IMR-90 (cell line): ENCODE measurements around the gene CFAP221. TPM values are rescaled to one million over a fixed set of nuclear protein-coding genes. Genes with fewer than 3 reads are reported as not detected.

Experiments used
- ATAC-seq: fragments of 200-7000 bp; cut with Tn5 transposase; 2 replicates; pipeline ENCODE4 v1.9.1; 2020; ENCODE audit warnings: low read depth, mild to moderate bottlenecking, moderate library complexity
- BruUV-seq: library from RNA; stranded (reverse); fragments of 400-500 nt; replicated peaks from 2 replicates; lab custom pipeline; 2021; lab: Mats Ljungman, UMichigan
- CTCF ChIA-PET: fragments of 300-600 bp; formaldehyde crosslinking; extraction: SDS; loops from one replicate; lab custom pipeline; 2021; ENCODE audit warnings: antibody characterized with exemption; lab: Yijun Ruan, JAX
- POLR2A ChIA-PET: fragments of 300-600 bp; sonication (Branson Sonifier 250); formaldehyde crosslinking; loops from one replicate; lab custom pipeline; 2022; ENCODE audit warnings: antibody characterized with exemption; ENCODE audit not compliant: unreplicated experiment; lab: Charles Lee
- DNase-seq: peaks from one replicate; pipeline ENCODE4 v3.0.0; 2013
- H2AFZ ChIP-seq: replicated peaks from 2 replicates; pipeline ENCODE3; 2013; ENCODE audit warnings: low read length, mild to moderate bottlenecking; ENCODE audit not compliant: poor library complexity
- H2AK5ac ChIP-seq: 2 replicates; pipeline ENCODE4 v1.6.1; 2013; ENCODE audit warnings: low read depth, low read length, inconsistent platforms
- H2AK9ac ChIP-seq: replicated peaks from 2 replicates; pipeline ENCODE3; 2013; ENCODE audit warnings: mild to moderate bottlenecking, low read depth, low read length, moderate library complexity; ENCODE audit not compliant: poor library complexity
- H2BK120ac ChIP-seq: 2 replicates; pipeline ENCODE4 v1.6.1; 2013; ENCODE audit warnings: low read depth, low read length, inconsistent platforms
- H2BK15ac ChIP-seq: 3 replicates; pipeline ENCODE4 v1.6.1; 2013; ENCODE audit warnings: low read depth, low read length, inconsistent platforms
- H2BK20ac ChIP-seq: 2 replicates; pipeline ENCODE4 v1.6.1; 2013; ENCODE audit warnings: low read depth, mild to moderate bottlenecking, inconsistent platforms, low read length, moderate library complexity
- H2BK5ac ChIP-seq: 2 replicates; pipeline ENCODE4 v1.6.1; 2013; ENCODE audit warnings: mild to moderate bottlenecking, low read depth, low read length, inconsistent platforms; ENCODE audit not compliant: poor library complexity, severe bottlenecking
- H3K14ac ChIP-seq: replicated peaks from 2 replicates; pipeline ENCODE4 v1.6.1; 2013; ENCODE audit warnings: low read depth, low read length, inconsistent platforms
- H3K18ac ChIP-seq: 2 replicates; pipeline ENCODE4 v1.6.1; 2013; ENCODE audit warnings: low read depth, low read length, control low read depth
- H3K23ac ChIP-seq: 2 replicates; pipeline ENCODE4 v1.6.1; 2013; ENCODE audit warnings: low read depth, low read length, inconsistent platforms
- H3K27ac ChIP-seq: 2 replicates; pipeline ENCODE4 v1.5.1; 2013; ENCODE audit warnings: mild to moderate bottlenecking, control low read depth, low read length; ENCODE audit not compliant: insufficient read depth
- H3K27me3 ChIP-seq: 2 replicates; pipeline ENCODE4 v1.6.1; 2013; ENCODE audit warnings: low read length; ENCODE audit not compliant: control insufficient read depth, insufficient read depth
- H3K36me3 ChIP-seq: 2 replicates; pipeline ENCODE4 v1.6.1; 2013; ENCODE audit warnings: low read length, mixed read lengths; ENCODE audit not compliant: control insufficient read depth, insufficient read depth
- H3K4ac ChIP-seq: 2 replicates; pipeline ENCODE4 v1.6.1; 2013; ENCODE audit warnings: low read depth, low read length, inconsistent platforms
- H3K4me1 ChIP-seq: 2 replicates; pipeline ENCODE4 v1.6.1; 2013; ENCODE audit warnings: low read length, mixed read lengths; ENCODE audit not compliant: control insufficient read depth, insufficient read depth
- H3K4me2 ChIP-seq: 2 replicates; pipeline ENCODE4 v1.6.1; 2013; ENCODE audit warnings: low read depth, mild to moderate bottlenecking, control low read depth, low read length, moderate library complexity
- H3K4me3 ChIP-seq: 2 replicates; pipeline ENCODE4 v1.5.1; 2013; ENCODE audit warnings: low read depth, mild to moderate bottlenecking, control low read depth, low read length, moderate library complexity; ENCODE audit not compliant: insufficient read depth
- H3K56ac ChIP-seq: 2 replicates; pipeline ENCODE4 v1.6.1; 2013; ENCODE audit warnings: low read length, inconsistent platforms; ENCODE audit not compliant: insufficient read depth; ENCODE audit errors: extremely low read depth
- H3K79me1 ChIP-seq, 2 experiments: 2 replicates each; pipeline ENCODE4 v1.6.1; 2013; ENCODE audit warnings: low read length in 2 of 2, inconsistent platforms in 1 of 2, low read depth in 1 of 2
- H3K9ac ChIP-seq: 2 replicates; pipeline ENCODE4 v1.6.1; 2013; ENCODE audit warnings: low read depth, low read length, control low read depth
- H3K9me1 ChIP-seq: 2 replicates; pipeline ENCODE4 v1.6.1; 2013; ENCODE audit warnings: low read length, inconsistent platforms; ENCODE audit not compliant: insufficient read depth
- H3K9me3 ChIP-seq: 2 replicates; pipeline ENCODE4 v1.6.1; 2013; ENCODE audit warnings: low read length; ENCODE audit not compliant: control insufficient read depth, insufficient read depth
- H4K20me1 ChIP-seq: 2 replicates; pipeline ENCODE4 v1.6.1; 2013; ENCODE audit warnings: low read length, inconsistent platforms; ENCODE audit not compliant: insufficient read depth
- H4K5ac ChIP-seq: 2 replicates; pipeline ENCODE4 v1.6.1; 2013; ENCODE audit warnings: mild to moderate bottlenecking, low read depth, low read length, control low read depth
- H4K8ac ChIP-seq, 2 experiments: 2 replicates each; pipeline ENCODE4 v1.6.1; 2013; ENCODE audit warnings: low read depth in 2 of 2, low read length in 2 of 2, control low read depth in 1 of 2, inconsistent platforms in 1 of 2
- H4K91ac ChIP-seq: 2 replicates; pipeline ENCODE4 v1.6.1; 2013; ENCODE audit warnings: low read depth, low read length, inconsistent platforms; ENCODE audit not compliant: insufficient read depth
- BHLHE40 ChIP-seq: fragments of 150-350 bp; IDR thresholded peaks from 2 replicates; pipeline ENCODE4 v1.6.1; 2016; ENCODE audit warnings: mild to moderate bottlenecking, low read depth, low read length
- RAD21 ChIP-seq: IDR thresholded peaks from 2 replicates; pipeline ENCODE4 v1.6.1; 2012; ENCODE audit warnings: low read length, improper control_type of control experiment
- SMC3 ChIP-seq: fragments of 150-350 bp; IDR thresholded peaks from 2 replicates; pipeline ENCODE4 v1.6.1; 2016; ENCODE audit warnings: low read depth, mild to moderate bottlenecking, antibody characterized with exemption, low read length, moderate library complexity
- WGBS, 2 experiments: methylation state at CpG; one replicate each; pipeline versions ENCODE4 v1.1.5 to v1.1.7; 2013; ENCODE audit warnings: missing lambda C conversion rate in 2 of 2; ENCODE audit not compliant: insufficient read length in 1 of 2; ENCODE audit errors: extremely low coverage in 2 of 2; 5-methylcytosine and 5-hydroxymethylcytosine counted together
- dilution Hi-C: fragments of 300-500 bp; cut with HindIII; formaldehyde crosslinking; loops from one replicate; pipeline ENCODE4 v1.14.3; 2018; ENCODE audit warnings: low sequenced_read_pairs; ENCODE audit not compliant: unreplicated experiment
- in situ Hi-C: fragments of 300-500 bp; cut with MboI; formaldehyde crosslinking; loops from 3 replicates; pipeline ENCODE4 v1.14.3; 2019; ENCODE audit warnings: low sequenced_read_pairs, inconsistent platforms, mixed read lengths
- intact Hi-C: fragments of 100-400 bp; cut with micrococcal nuclease; formaldehyde crosslinking; loops from 2 replicates; pipeline ENCODE4 v1.10.0; 2022
- polyA plus RNA-seq, 3 experiments: library from polyadenylated mRNA; depleted of rRNA; stranded (reverse); fragments of >200 nt; gene quantifications; 2 replicates each; pipeline ENCODE4 v1.2.3, GENCODE V29; 2012; ENCODE audit warnings: low replicate concordance in 1 of 3
- total RNA-seq: library from RNA; depleted of rRNA; stranded (reverse); fragments of >200 nt; gene quantifications from 2 replicates; pipeline ENCODE4 v1.2.3, GENCODE V29; 2012
- TF ChIP-seq, protein P1 (sequence below): conservative IDR thresholded peaks from 2 replicates; pipeline ENCODE4 v1.5.1; 2012; ENCODE audit warnings: mild to moderate bottlenecking, low read depth, low read length, improper control_type of control experiment

Gene CFAP221
- total and polyA plus RNA-seq, 2 of the 4 experiments (the other 2 are of a cell fraction): not detected

DNA sequence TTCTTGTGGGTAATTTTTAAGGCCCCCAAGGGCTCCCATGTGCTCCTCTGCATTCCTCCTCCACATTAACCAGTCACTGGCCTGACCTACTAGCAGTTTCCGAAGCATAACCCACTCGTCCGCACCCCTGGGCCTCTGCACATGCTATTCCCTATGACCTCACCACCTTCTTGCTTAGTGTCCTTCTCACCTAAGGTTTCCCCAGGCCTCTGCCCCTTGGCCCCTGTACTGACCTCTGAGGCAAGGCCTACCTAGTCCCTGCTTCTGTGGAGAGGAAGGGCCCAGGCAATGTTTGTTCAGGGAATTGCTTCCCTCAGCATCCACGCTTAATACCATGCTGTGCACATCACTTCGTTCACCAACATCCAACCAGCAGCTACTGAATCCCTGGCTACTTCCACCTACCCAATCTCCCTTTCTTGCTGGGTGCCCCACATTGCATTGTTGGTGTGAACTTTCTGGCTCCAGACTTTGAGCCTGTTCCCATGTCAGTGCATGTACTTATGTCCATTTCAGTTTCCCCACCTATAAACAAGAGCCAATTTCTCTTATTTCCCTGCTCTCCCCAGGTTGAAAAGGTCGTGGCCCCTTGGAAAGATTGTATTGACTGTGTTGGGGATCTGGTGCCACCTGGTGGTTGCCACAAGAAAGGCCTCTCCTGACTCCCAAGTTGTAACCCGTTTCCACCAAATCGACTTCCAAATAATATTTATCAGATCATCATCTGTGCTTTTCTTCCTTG, 115.5 kb downstream of the CFAP221 start:
- H3K4me3 ChIP-seq: no peak overlapping the region
- in situ Hi-C loops: no loop called here
- TF ChIP-seq BHLHE40 (no peak), SMC3 (peak; percentile 65), RAD21 (peak; percentile 77)
- TF ChIP-seq, protein P1, sequence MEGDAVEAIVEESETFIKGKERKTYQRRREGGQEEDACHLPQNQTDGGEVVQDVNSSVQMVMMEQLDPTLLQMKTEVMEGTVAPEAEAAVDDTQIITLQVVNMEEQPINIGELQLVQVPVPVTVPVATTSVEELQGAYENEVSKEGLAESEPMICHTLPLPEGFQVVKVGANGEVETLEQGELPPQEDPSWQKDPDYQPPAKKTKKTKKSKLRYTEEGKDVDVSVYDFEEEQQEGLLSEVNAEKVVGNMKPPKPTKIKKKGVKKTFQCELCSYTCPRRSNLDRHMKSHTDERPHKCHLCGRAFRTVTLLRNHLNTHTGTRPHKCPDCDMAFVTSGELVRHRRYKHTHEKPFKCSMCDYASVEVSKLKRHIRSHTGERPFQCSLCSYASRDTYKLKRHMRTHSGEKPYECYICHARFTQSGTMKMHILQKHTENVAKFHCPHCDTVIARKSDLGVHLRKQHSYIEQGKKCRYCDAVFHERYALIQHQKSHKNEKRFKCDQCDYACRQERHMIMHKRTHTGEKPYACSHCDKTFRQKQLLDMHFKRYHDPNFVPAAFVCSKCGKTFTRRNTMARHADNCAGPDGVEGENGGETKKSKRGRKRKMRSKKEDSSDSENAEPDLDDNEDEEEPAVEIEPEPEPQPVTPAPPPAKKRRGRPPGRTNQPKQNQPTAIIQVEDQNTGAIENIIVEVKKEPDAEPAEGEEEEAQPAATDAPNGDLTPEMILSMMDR: peak; percentile 75
- H3K9ac ChIP-seq: no peak overlapping the region
- DNase-seq: peak; percentile 32
- H2BK20ac ChIP-seq: no peak overlapping the region
- no peak overlapping the region for H3K23ac ChIP-seq
- no peak overlapping the region for H3K18ac ChIP-seq
- no peaks in the 10 kb centered on the region for H3K9me1 ChIP-seq
- H3K4me2 ChIP-seq: no peak overlapping the region
- no peaks in the 10 kb centered on the region for H4K20me1 ChIP-seq
- no peak overlapping the region for H2BK120ac ChIP-seq
- H3K9me3 ChIP-seq: no peaks in the 10 kb centered on the region
- no peak overlapping the region for H2AFZ ChIP-seq
- no peaks in the 10 kb centered on the region for H3K79me1 ChIP-seq
- ChIA-PET POLR2A (no interaction called here), CTCF (interaction anchor here (1.0 kb wide), 1 partner anchor 10 kb away, joined by 3 read pairs; no protein-coding TSS in a partner anchor)
- H3K14ac ChIP-seq: no peak overlapping the region
- H3K27ac ChIP-seq: no peak overlapping the region
- no peak overlapping the region for H4K5ac ChIP-seq
- H3K4me1 ChIP-seq: no peaks in the 10 kb centered on the region
- no peak overlapping the region for H3K56ac ChIP-seq
- dilution Hi-C loops: no loop called here
- no peak overlapping the region for H3K4ac ChIP-seq
- WGBS, 2 experiments: no CpG with 5 or more reads among the region's 8 CpGs
- H2AK5ac ChIP-seq: no peak overlapping the region
- H3K36me3 ChIP-seq: no peaks in the 10 kb centered on the region
- no peak overlapping the region for H4K8ac ChIP-seq
- H3K27me3 ChIP-seq: peaks cover 13% of the 10 kb centered on the region
- ATAC-seq: peak; percentile 59
- no peak overlapping the region for H2BK15ac ChIP-seq
- H2BK5ac ChIP-seq: no peak overlapping the region
- intact Hi-C loops: loop anchor here (1.0 to 5.0 kb wide), 4 partner anchors 18 to 777 kb away; no protein-coding TSS in a partner anchor
- BruUV-seq: no TSS peak
- no peak overlapping the region for H4K91ac ChIP-seq
- no peak overlapping the region for H2AK9ac ChIP-seq
